Hippocampal formation (tissue), 2 donors: ENCODE data around the gene CAMTA1.

ENCODE experiments used
- DNase-seq, 2 donors: peaks; one replicate each; lab custom pipeline; 2025; lab: John Stamatoyannopoulos, UW

The CAMTA1 gene

DNA sequence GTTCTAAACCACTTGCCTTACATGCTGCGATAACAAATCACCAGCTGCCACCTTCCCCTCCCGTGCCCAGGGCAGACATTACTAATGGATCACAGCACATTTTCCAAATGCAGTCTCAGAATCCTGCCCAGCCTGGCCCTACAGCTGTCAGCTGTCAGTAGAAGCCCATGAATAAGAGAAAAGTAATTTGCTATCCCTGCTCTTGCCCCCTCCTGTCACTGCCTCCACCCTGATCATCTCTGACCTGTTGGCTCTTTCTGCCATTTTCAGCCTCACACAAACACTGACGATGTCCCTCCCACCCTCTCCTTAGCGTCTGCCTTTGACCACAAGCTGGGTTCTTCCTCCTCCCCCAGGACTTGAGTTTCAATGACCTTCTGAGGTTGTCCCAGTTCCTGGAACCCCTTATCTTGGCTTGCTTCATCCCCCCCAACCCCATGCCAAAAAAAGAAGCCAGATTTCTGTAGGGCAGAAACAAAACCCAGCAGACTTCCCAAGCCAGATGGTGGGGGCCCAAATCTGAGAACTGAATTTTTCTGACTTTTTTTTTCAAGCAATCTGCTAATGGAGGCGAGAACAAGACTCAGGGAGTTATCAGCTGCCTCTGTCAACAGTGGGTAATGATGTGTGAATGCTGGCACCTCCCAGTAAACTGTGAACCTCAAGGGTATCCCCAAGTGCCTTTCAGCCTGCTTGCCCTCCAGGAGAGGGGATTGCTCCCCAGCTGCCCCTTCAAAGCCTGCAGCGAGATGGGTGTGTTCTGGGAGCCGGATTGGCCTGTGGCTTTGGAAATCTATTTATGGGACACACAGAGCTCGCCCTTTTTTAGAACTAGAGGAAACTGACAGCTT is 769.4 kb downstream of the CAMTA1 start:
- DNase-seq, result no peak

DNA sequence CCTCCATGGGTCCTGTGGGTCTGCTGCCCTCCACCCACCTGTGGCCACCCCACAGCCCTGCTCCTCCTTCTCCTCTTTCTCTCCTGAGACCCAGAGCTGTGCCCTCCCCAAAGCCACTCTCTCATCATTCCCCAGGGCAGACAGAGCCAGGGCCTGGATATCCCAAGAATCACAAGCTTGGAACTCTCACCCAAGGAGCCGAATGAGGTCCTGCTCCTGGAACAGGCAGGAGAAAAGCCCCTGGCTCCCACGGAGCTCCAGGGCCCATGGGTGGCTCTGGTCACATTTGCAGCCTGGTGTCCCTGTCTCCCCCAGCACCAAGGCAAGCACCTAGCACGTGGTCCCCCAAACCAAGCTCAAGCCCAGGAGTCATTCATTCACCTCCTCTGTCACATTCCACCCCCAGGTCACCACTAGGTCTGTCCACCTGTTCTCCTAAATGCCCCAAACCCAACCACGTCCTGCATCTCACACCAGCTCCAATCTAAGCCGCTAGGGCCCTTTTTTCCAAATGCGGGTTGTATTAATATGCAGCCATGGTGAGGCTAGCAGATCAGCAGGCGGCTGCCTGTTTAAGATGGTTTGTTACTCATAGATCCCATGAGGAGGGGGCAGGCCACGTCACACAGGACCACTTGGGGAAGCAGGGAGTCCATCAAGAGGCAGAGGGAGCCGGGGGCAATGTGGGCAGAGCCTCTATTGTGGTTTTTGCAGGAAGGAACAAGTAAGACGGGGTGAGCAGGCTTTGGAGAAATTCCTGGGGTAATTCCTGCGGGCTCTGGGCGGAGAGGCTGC is 770.3 kb downstream of the CAMTA1 start:
- DNase-seq, result no peak

DNA sequence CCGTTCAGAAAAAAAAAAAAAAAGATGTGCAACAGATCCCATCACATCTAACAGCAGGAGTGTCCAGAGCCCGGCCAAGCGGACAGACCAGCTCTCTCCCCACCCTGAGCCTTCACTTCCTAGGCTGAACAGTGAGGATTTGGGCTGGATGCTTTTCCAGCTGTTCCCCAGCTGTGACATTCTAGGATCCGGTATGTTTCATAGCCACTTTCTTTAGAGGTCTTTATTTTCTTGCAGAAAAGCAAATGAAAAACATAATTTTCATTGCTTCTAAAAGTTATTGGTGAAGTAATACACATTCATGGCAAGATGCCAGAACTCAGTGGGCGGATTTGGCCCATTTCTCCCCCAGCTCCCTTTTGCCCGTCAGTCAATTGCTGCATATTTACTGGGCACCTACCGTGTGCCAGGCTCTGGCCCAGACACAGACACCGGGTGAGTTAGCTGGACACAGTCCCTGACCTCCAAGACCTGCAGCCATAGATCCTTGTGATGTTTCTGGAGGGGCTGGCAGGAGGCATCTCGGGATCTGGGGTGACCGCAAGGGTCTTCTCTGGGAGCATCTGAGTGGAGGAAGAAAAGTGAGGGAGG is 772.1 kb downstream of the CAMTA1 start:
- no peak for DNase-seq

DNA sequence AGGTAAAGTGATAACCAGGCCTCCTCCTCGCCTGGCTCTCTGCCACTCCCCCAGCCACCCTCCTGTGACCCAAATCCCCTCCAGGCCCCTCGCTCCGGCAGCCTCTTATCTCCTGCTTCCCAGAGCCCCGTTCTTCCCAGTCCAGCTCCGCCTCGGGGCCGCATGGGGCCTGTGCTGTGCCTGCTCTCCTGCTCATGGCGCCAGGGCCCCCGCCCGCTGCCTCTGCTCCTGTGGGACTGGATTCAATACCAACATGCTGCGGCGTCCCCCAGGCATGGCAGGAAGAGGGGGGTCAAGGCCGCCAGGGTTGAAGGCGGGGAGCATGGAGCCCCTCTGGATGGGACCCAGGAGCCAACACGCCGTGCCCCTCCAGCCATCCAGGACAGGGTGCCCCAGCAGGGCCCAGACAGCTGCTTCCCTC is 772.8 kb downstream of the CAMTA1 start:
- no peak for DNase-seq

DNA sequence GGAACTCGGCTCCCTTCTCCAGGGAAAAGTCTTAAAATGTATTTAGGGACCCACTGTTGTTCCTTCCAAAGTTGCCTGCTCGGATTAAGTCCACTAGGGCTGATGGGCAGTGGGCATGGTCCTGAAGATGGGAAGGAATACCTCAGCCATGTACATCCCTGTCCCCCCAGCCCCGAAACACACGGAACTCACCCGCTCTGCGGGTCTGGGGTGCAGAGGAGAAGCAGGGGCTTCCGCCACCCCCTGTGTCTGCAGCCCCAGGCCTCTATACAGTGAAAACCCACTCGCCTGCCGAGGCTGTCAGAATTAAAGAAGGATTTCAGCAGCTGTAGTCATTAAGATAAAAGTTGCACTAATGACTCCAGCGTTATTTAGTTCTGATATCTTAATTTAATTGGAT is 773.2 kb downstream of the CAMTA1 start:
- DNase-seq, result no peak

DNA sequence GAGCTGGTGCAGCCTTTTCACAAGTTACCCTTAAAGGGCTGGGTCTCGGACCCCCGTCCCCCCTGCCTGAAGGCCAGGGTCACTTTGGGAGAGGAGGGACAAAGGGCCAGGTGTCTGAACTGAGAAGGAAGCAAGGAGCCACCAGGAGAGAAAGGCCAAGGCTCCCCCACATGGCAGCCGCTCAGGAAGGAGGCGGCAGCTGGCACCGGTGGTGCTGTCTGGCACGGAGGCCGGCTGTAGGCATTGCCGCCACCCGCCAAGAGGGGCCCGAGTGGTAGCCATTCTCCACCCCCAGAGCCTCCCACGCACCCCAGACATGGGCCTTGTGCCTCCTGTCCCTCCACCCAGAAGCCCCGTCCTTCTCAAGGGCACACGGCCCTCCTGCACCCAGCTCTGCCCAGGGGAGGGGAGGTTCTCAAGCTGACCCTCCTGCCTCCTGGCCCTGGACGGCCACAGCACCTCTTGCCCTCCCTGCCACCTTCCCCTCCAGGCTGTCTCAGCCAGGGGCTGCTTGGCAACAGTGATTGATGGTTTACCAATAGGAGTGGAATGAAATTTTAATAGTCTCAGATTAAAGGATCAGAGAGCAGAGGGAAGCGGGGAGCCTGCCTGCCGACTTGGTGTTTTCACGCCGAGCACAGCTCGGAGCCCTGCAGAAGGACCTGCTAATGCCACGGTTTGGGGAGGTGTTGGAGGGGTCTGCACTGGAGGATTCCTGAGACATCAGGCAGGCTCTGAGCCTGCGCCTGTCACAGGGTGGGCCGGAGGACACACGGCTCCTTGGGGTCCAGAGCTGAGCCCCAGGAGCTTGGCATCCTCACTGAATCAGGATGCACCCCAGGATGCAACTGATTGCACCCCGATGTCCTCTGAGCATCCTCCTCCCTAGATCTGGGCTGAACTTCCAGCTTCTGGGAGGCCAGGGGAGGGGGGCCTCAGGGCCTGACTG is 773.9 kb downstream of the CAMTA1 start:
- no peak for DNase-seq

DNA sequence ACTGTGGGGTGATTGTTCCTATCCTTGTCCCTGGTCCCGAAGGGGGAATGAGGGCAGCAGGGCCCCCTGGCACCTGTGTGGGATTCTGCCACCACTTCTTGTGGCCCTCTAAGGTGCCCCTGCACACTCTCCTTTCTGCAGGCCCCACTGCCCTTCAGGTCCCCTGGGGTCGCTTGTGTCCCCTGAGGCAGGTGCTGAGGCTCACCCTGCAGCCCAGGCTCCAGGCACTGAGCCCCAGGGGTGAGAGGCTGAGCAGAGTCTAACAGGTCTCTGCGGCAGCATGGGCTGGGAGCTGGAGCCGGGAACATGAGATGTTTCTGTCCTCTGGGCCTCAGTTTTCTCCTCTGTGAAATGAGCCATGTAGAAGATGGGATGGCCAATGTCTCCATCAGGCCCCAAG is 774.9 kb downstream of the CAMTA1 start:
- no peak for DNase-seq

DNA sequence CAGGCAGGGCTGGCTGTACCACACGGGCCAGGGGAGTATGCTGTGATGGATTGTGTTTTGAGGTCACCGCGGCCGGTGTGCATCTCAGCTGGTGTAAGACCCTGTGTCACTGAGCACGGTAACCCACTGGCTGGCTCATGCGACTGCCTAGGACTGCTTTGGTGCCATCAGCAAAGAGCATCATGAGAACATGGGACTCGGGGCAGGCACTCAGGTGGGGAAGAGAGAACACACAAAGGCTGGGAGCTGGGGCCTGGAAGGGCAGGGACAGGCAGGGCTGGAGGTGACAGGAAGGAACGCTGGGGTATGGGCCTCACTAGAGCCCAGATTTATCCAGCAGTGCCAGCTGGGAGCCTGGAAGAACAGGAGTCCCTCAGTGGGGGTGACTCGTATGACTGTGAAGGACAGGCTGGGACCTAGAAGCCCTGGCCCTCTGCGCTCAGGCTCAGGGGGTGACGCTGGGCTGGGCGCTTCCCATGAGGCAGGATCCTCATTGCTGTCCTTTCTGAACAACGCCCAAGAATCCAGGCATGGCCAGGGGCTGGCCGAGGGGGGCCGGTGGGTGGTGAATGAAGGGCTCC is 775.4 kb downstream of the CAMTA1 start:
- DNase-seq, result no peak

DNA sequence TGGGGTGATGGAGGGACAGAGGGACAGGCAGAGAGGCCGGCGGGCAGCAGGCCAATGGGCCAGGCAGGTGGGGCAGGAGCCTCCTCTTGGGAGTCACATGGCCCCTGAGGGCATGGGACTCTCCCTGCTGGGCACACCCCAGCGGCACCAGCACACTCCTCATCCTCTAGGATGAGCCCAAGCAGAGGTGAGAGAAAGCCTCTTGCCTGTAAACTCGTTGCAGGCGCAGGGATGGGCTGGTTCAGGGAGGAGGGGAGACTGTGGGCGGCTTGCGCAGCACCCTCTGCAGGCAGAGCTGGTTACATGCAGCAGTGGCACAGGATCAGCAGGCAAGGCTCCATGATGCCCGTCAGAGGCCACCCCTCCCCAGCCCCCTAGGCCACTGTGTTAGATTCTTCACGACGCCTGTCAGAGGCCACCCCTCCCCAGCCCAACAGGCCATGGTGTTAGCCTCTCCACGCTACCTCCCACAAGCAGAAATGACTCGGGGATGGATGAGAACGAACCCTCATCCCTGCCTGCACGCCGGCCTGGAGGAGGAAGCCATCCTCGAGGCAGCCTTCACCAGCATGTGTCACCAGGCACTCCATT is 776.2 kb downstream of the CAMTA1 start:
- DNase-seq, result no peak

DNA sequence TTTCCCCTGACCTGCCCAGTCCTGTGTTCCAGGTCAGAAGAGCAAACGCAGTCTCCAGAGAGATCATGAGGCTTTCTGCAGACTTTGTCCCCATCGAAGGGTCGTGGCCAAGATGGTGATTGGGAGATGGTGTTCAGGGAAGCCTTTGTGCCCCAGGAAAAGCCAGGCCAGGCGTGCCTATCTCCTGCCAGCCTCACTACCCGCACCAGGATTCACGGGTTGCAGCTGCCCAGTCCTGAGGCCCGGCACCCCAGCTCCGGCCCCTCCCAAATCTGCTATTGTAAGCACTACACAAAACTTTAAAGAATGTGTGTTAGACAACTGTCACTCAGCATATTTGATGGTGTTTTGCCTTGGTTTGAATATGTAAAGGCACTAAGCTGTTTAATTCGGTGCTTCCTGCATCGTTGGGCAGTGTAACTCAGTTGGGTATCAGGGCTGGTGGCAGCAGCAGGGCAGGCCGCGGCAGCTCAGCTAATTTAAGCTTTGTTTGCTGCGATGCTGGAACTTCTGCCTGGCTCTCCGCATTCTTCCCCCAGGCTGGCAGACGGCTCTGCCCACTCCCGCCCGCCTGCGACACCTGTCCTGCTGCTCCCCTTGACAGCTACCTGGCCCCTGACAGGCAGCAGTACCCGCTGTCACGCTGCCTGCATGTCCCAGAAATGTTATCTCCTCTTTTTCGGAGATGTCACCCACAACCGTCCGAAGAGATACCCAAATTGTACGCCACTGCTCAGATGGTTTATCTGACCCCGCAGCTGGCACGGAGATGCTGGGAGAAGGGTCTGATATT is 776.9 kb downstream of the CAMTA1 start:
- no peak for DNase-seq

DNA sequence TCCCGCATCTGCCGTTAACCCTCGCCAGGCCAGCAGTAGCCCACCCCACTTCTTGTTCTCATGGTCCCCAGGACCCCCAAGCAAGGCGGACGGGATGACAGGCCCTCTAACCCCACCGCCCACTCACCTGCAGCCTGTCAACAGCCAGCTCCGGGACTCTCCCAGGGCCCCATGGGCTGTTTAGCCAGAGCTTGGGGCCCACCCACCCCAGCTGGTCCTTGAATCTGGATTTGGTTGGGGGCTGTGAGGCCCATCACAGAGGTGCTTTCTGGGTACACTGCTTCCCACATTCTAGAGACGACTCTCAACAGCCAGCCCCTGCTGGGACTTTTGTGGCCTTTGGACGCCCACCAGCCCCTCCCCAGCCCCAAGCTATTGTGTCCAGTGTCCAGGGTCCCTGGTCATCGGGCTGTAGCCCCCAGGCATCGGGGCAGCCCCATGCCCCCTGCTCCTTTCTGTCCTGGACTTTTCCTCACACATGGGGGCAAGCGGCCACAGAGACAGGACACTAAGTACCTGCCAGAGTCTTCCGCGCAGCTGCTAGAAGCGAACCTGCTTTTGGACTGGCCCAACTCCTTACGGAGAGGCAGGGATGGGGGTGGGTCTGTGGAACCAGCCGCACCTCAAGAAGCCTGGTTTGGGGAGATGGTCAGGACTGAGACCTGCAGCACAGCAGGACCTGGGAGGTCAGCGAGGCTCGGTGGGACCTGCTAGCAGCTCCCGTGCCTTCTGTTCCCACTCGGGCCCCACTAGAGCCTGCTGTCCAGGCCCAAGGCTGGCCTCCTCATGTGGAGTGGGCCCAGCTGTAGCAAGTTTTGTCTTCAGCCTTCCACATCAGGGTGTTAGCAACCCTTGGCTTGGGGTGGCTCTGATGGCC is 777.7 kb downstream of the CAMTA1 start:
- DNase-seq, result no peak

DNA sequence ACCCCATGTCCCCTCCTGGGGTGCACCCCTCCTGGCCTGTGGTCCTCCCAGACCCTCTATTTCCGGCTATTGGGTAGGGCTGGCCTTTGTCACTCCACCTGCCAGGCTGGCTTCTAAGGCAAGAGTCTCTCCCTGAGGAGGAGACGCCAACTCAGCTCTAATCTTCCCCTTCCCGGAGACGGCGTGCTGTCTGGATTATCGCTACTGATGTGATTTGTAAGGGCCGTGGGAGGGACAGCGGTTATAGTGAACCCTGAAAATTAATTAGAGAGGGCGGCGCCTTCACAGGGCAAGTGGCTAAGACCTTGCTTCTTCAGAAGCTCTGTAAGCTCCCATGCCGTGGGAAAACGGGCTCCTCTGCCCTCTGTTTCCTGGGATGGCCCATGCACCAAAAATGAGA is 778.9 kb downstream of the CAMTA1 start:
- DNase-seq, result no peak

DNA sequence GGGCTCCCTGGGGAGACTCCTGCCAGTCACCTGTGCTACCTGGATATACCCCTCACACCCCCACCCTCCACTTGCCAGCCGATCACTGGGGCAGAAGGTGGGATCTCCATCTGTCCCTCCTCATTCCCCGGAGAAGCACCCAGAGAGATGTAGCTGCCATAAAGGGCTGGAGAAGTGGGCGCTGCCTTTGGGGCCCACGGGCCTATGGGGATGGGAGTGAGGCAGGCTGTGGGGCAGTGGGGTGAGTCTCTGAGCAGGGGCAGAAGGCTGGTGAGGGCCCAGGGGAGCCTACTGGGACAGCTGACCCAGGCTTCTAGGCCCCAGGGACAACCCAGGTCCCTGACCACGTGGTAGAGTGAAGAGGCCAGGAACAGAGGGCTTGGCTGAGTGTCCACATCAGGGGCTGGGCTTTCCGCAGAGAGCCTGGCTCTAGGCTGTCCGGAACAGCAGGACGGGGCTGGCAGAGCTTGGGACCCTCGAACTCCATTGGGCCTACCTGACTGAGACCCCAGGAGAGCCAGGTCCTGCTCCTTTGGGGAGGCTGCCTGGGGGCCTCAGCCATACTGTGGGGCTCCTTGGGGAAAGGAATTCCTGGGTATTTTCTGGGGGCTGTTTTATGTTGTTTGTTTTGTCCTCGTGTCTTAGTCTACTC is 780.0 kb downstream of the CAMTA1 start:
- no peak for DNase-seq

DNA sequence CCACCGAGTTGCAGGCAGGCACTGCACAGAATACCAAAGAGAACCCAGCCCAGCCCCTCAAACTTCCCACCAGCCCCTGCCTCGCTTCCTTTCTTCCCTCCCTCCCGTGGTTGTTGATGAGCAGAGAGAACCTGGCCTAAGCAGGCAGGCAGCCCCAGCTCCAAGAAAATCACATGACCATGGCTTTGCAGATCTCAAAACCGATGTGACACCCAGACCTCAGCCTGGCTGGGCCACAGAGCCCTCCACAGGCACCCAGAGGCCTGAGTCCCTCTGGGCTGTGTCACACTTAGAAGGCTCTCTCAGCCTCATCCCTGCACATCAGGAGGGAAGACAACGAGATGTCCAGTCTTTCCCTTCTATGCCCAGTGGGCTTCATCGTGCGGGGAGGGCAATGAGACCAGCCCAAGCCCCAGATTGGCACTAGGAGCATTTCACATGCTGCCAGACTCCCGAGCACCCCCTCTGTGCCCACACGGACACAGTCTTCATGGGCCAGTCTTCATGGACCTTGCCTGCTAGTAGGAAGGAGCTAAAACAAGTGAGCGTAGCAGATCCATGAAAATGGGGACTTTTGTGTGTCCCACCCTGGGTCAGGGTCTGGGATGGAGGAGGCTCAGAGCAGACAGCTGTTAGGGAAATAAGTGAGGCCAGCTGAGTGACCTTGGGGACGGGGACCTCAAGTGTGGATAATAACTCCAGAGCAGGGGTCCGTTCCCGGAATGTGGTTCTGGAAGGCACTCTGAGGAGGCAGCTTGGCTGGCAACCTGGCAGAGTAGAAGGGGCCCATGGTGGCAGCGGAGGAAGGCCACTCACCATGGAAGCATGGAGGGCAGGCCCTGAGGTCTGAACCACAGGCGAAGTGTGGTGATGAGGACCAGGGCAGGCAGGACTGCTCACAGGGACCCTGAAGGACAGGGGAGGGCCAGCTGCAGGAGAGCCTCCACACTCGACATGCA is 781.4 kb downstream of the CAMTA1 start:
- DNase-seq, result no peak

DNA sequence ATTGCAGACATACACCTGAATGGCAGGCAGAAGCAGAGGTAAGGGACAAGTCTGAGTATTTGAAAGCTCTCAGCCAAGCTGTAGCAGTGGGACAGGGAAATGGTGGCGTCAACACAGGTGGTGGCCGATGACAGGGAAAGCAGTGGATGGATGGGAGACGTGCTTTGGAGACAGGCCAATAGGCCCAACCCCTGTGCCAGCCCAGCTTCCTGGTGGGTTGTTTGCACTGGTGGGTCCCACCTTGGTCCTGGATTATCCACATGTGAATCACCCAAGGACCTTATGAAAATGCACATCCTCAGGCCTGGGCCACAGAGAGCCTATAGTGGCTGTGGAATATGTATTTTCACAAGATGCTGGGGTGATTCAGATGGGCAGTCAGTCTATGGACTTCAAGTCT is 782.1 kb downstream of the CAMTA1 start:
- no peak for DNase-seq

DNA sequence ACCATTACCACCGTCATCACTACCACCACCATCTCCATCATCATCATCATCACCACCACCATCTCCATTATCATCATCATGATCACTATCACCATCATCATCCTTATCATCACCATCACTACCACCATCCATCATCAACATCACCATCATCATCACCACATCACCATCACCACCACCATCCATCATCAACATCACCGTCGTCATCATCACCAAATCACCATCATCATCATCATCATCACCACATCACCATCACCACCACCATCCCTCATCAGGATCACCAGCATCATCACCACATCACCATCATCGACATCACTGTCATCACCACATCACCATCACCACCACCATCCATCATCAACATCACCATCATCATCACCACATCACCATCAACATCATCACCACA is 782.8 kb downstream of the CAMTA1 start:
- no peak for DNase-seq

DNA sequence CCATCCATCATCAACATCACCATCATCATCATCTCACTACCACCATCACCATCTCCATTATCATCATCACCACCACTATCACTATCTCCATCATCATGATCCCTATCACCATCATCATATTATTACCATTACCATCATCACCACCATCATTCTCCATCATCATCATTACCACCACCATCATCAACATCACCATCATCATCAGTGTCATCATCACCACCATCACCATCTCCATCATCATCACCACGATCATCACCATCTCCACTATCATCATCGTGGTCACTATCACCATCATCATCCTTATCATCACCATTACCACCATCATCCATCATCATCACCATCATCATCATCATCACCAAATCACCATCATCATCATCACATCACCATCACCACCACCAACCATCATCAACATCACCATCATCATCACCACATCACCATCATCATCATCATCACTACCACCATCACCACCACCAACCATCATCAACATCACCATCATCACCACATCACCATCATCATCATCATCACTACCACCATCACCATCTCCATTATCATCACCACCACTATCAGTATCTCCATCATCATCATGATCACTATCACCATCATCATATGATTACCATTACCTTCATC is 783.8 kb downstream of the CAMTA1 start:
- DNase-seq, result no peak
